Suprapubic skin (tissue), 4 donors: ENCODE measurements around the gene ABHD11. TPM values are rescaled to one million over a fixed set of nuclear protein-coding genes. Genes with fewer than 3 reads are reported as not detected.

ENCODE experiments used
- DNase-seq, 2 donors: peaks; one replicate each; pipeline ENCODE4 v3.0.0-alpha.2; 2019; ENCODE audit warnings: low spot score in 2 of 2
- H3K27ac ChIP-seq: fragments of 200-600 bp; sonication (generic); one replicate; pipeline ENCODE4 v1.5.1; 2019
- H3K27me3 ChIP-seq: fragments of 200-600 bp; sonication (generic); one replicate; pipeline ENCODE4 v1.5.1; 2019
- H3K36me3 ChIP-seq: fragments of 200-600 bp; sonication (generic); one replicate; pipeline ENCODE4 v1.5.1; 2019
- H3K4me1 ChIP-seq: fragments of 200-600 bp; sonication (generic); one replicate; pipeline ENCODE4 v1.5.1; 2019
- H3K4me3 ChIP-seq: fragments of 200-600 bp; sonication (generic); one replicate; pipeline ENCODE4 v1.5.1; 2019; ENCODE audit warnings: mild to moderate bottlenecking
- H3K9me3 ChIP-seq: fragments of 200-600 bp; sonication (generic); one replicate; pipeline ENCODE4 v1.5.1; 2019
- CTCF ChIP-seq, 2 donors: fragments of 200-600 bp in 1 of 2; fragments of 450-650 bp in 1 of 2; sonication (generic) in 1 of 2; IDR thresholded peaks; one replicate each; pipeline ENCODE4 v1.5.1; 2016 to 2019; ENCODE audit warnings: antibody characterized with exemption in 2 of 2, mild to moderate bottlenecking in 1 of 2, moderate library complexity in 1 of 2
- EP300 ChIP-seq: sonication (generic); formaldehyde crosslinking; IDR thresholded peaks from one replicate; pipeline ENCODE4 v1.6.1; 2017; ENCODE audit warnings: antibody characterized with exemption
- POLR2A ChIP-seq, 2 donors: fragments of 450-650 bp; IDR thresholded peaks; one replicate each; pipeline ENCODE4 v1.6.1; 2017; ENCODE audit warnings: antibody characterized with exemption in 2 of 2, mild to moderate bottlenecking in 2 of 2, moderate library complexity in 2 of 2
- POLR2AphosphoS5 ChIP-seq, 3 donors: sonication (generic); formaldehyde crosslinking; IDR thresholded peaks; one replicate each; pipeline ENCODE4 v1.6.1; 2017; ENCODE audit warnings: antibody characterized with exemption in 3 of 3
- WGBS: methylation state at CpG from one replicate; pipeline ENCODE4 v1.1.5; 2018; 5-methylcytosine and 5-hydroxymethylcytosine counted together
- total RNA-seq, 4 donors: library from RNA; depleted of rRNA; stranded (reverse); fragments of >200 nt; gene quantifications; one replicate each; pipeline ENCODE4 v1.1.0, GENCODE V29; 2016

The ABHD11 gene
- total RNA-seq, 4 donors from 2014 or later: 15.2 to 39.4 (median 23.7) TPM

DNA sequence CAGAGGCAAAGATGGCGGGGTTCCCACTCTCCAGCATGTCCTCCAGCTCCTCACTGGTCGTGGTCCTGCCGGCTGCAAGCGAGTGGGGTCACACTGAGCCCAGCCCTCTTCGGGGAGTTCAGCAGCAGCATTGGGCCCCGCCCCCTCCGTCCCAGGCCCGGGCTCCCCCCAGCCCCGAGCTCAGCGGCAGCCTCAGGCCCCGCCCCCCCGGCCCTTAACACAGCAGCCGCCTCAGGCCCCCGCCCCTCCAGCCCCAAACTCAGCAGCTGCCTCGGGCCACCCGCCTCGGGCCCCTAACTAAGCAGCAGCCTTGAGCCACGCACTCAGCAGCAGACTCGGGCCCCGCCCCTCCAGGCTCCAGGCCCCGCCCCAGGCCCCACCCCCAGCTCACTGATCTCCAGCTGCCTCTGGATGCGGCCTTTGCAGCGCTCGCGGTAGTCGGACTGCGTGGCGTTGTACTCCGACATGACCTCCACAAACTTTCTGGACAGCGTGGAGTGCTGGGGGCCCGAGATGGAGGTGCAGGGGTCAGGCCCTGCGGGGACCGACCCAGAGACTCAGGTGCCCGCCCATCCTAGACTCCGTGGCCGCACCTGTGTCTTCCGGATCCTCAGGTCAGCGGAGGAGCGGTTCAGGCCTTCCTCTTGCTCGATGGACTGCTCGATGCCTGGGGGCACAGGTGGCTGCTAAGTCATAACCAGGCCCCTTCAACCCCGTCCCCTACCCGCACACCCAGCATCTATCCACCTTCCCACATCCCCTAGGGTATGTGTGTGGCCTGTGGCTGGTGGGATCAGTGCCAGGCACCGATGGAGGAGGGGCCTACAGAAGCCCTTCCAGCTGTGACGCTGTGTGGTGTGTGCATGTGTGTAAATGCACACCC, 34.6 kb downstream of the ABHD11 start:
- Histone ChIP-seq H3K36me3 (peaks cover 27% of the 10 kb centered on the region), H3K27me3 (no peaks in the 10 kb centered on the region), H3K27ac (no peak overlapping the region), H3K9me3 (no peaks in the 10 kb centered on the region), H3K4me3 (peak overlapping the region; percentile 13), H3K4me1 (peaks cover 21% of the 10 kb centered on the region)
- TF ChIP-seq EP300 (no peak), POLR2AphosphoS5 (IDR thresholded peaks at IDR 0.05) (no peak), POLR2A (IDR thresholded peaks at IDR 0.05) (no peak), CTCF (IDR thresholded peaks at IDR 0.05) (no peak)
- WGBS: 46% methylated on average over 13 of the region's 45 CpGs
- no peak for DNase-seq

DNA sequence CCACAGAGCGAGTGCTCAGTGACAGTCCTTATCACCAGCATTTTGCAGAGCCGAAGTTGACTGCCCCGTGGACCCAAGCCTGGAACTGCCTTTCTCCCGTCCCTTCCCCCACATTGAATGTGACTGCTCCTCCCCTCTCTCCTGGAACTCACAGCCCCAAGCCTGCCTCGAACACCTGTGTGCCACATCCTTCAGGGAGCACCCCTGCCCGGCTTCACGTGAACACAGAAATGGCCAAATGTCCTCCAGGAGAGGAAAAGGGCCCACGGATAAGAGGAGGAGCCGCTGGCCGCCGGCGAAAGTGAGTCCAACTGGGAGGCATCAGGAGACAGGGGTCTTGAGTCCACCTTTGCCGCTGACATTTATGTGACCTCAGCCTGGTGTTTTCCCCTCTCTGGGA, 35.4 kb downstream of the ABHD11 start:
- Histone ChIP-seq H3K9me3 (no peaks in the 10 kb centered on the region), H3K36me3 (peaks cover 35% of the 10 kb centered on the region), H3K27me3 (no peaks in the 10 kb centered on the region), H3K4me3 (no peak overlapping the region), H3K27ac (no peak overlapping the region), H3K4me1 (peaks cover 21% of the 10 kb centered on the region)
- TF ChIP-seq POLR2A (IDR thresholded peaks at IDR 0.05): no peak
- 76% methylated on average over 13 of the region's 13 CpGs for WGBS
- no peak for DNase-seq

- no peak for DNase-seq
- peaks cover 41% of the 10 kb centered on the region for H3K36me3 ChIP-seq
- WGBS: 89% methylated on average over 7 of the region's 18 CpGs
Measured at GRCh38 chr7:73702665-73703064, 35.9 kb downstream of the ABHD11 start.

GRCh38 chr7:73702226-73702625, 36.4 kb downstream of the ABHD11 start:
- no peak for TF ChIP-seq EP300
- TF ChIP-seq POLR2AphosphoS5 (IDR thresholded peaks at IDR 0.05): no peak
- no peak for TF ChIP-seq CTCF (IDR thresholded peaks at IDR 0.05)
- no peak for TF ChIP-seq POLR2A (IDR thresholded peaks at IDR 0.05)
- no peak overlapping the region for H3K4me3 ChIP-seq
- H3K27ac ChIP-seq: no peak overlapping the region
- H3K36me3 ChIP-seq: peaks cover 45% of the 10 kb centered on the region
- H3K9me3 ChIP-seq: no peaks in the 10 kb centered on the region
- no peaks in the 10 kb centered on the region for H3K27me3 ChIP-seq
- no peak for DNase-seq
- peaks cover 21% of the 10 kb centered on the region for H3K4me1 ChIP-seq
- 81% methylated on average over 8 of the region's 8 CpGs for WGBS

More at GRCh38 chr7:73702665-73703064, 35.9 kb downstream of the ABHD11 start:
- no peak overlapping the region for H3K4me3 ChIP-seq
- no peak for TF ChIP-seq POLR2A (IDR thresholded peaks at IDR 0.05)
- TF ChIP-seq EP300: no peak
- TF ChIP-seq POLR2AphosphoS5 (IDR thresholded peaks at IDR 0.05): no peak
- TF ChIP-seq CTCF (IDR thresholded peaks at IDR 0.05): no peak
- no peaks in the 10 kb centered on the region for H3K9me3 ChIP-seq
- no peak overlapping the region for H3K27ac ChIP-seq
- H3K4me1 ChIP-seq: peaks cover 21% of the 10 kb centered on the region
- H3K27me3 ChIP-seq: no peaks in the 10 kb centered on the region

GRCh38 chr7:73701357-73701995, 37.1 kb downstream of the ABHD11 start:
- Histone ChIP-seq H3K27ac (no peak overlapping the region), H3K27me3 (no peaks in the 10 kb centered on the region), H3K36me3 (peaks cover 52% of the 10 kb centered on the region), H3K4me3 (no peak overlapping the region), H3K9me3 (no peaks in the 10 kb centered on the region), H3K4me1 (peaks cover 21% of the 10 kb centered on the region)
- no peak for DNase-seq
- peak in 1 of 2 donors; percentile 46 for TF ChIP-seq CTCF (IDR thresholded peaks at IDR 0.05)
- no peak for TF ChIP-seq EP300
- TF ChIP-seq POLR2AphosphoS5 (IDR thresholded peaks at IDR 0.05): no peak
- no peak for TF ChIP-seq POLR2A (IDR thresholded peaks at IDR 0.05)
- WGBS: 72% methylated on average over 13 of the region's 13 CpGs
